Cerebellar cortex (tissue), 1 donor: ENCODE measurements around the gene ANKRD13D.
"Not testable (repeated sequence)": the region's sequence is repeated elsewhere in the genome, so short reads cannot be mapped to it uniquely, and the experiment has no call there.

ENCODE experiments used
- DNase-seq: peaks from one replicate; pipeline ENCODE4 v3.0.0-alpha.2; 2015; ENCODE audit warnings: low spot score

The ANKRD13D gene

DNA sequence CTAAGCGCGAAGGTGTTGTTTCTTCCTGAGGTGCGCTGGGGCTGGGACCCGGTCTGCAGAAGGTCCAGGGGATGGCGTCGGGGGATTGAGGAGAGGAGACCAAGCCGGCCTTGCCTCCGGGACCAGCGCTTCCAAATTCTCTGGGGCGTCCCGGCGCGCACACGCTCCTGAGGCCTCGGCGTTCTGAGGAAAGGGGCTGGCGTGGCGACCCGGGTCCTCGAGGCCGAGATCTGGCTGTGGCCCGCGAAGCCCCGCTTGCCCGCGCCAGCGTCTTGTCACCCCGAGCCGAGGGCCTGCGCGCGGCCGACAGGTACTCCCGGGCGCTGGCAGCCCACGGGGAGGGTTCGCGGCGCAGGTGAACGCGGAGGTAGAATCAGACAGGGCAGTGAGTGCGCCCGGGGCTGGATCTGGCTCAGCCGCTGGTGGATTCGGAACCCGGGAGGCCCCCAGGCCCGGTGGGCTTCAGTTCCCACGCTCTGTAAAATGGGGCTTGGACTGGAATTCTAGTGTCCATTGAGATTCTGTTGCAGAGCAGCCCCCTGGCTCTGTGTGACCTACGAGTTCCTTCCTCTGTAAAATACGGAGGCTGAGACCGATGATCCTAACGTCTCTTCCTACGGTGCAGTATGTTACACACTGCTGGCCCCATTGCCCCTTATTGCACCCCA is 28.9 kb downstream of the ANKRD13D start:
- DNase-seq = peak; percentile 17

DNA sequence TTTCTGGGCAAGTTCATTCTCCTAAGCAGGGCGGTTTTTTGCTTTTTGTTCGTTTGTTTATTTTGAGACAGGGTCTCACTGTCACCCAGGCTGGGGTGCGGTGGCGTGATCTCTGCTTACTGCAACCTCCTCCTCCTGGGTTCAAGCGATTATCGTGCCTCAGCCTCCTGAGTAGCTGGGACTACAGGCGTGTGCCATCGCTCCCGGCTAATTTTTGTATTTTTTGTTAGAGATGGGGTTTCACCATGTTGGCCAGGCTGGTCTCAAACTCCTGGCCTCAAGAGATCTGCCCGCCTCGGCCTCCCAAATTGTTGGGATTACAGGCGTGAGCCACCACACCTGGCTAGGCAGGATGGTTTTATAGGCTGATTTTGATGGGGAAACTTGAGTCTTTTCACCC is 29.8 kb downstream of the ANKRD13D start:
- not testable (repeated sequence) for DNase-seq

DNA sequence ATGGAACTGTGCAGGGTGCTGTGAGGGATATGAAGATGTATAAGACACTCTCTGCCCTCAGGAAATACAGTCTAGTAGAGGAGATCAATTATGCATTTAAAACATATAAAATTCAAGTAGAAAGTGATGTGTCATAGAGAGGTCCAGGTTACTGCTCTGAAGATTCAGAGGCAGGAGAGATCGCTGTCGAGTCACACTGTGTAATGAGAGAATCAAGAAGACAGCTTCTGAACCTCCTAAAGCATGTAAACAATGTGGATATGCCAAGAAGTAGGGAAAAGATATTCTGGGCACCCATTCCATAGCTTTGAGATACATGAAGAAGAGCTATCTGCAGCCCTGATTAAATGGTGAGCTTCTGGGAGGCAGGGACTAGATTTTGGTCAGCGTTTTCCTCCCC is 30.9 kb downstream of the ANKRD13D start:
- no peak for DNase-seq

DNA sequence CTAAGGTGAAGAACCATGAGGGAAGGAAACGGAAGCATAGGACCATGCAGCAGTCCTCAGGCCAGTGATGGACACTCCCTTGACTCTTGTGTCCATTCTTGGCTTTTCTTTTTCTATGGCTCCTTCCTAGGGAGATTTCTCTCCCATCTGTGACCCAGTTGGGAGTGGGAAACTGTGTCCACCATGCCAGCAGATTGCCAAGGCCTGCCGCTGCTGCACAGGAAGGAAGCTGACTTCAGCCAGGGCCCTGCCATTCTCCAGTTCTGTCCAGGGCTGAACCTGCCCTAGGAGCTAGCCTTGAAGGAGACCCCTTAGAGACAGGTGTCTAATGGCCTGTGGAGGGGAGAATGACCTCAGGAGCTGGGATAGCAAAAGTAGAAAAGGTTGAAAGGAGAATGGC is 31.6 kb downstream of the ANKRD13D start:
- DNase-seq = no peak

DNA sequence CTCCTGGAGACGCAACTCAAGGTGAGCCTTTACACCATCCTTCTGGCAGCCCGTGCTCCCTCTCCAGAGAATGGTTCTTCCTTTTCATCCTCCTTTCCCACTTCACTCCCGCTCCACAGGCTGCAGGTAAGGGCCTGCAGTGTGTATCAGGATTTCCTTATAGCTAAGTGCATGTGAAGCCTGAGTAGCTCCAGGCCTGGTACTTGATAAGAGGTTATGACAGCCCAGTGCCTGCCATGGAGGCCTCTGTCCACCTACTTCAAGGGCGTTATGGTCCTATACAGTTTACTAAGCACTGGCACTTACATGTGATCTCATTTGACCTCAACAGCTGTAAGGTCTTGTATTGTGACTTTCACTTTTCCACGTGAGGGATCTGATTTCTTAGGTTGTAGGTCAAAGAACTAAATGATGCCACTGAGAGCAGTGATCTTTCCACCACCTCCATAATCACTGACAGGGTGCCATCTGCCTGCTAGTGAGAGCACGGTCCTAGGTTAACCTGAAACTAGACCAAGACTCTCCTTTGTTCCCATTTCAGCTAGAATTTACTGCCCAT is 32.3 kb downstream of the ANKRD13D start:
- no peak for DNase-seq

DNA sequence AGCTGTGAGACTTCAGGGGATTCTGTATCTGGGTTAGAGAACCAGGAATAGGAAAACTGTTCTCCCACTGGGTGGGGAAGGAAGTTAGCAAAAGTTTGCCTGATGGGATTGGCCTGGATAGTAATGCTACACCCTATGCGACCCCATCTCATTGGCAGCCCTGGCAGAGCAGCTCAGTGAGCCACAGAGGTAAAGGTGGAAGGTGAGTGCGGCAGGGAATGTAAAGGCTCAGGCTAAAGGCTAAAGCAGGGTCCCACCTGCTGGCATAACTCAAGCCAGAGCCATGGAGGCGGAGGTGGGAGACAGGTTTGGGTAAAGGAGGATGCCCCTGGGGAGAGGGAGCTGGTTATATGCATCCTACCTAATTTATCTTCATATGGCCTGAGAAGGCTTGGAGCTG is 32.9 kb downstream of the ANKRD13D start:
- DNase-seq = no peak

DNA sequence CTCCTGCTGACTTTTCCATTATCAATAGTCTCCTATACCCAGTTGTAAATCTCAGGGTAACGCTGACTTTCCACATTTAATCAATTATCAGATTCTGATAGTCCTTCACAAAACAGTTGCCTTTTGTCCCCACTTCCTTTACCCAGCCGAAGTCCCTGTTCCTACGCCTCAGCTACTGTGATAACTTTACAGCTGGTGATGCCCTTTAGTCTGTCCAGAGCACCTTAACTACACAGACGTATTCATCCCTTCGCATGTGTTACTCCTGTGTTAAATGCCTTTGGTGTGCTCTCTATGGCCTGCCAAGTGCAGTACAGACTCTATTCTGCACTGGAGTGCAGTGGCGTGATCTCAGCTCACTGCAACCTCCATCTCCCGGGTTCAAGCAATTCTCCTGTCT is 34.4 kb downstream of the ANKRD13D start:
- no peak for DNase-seq

DNA sequence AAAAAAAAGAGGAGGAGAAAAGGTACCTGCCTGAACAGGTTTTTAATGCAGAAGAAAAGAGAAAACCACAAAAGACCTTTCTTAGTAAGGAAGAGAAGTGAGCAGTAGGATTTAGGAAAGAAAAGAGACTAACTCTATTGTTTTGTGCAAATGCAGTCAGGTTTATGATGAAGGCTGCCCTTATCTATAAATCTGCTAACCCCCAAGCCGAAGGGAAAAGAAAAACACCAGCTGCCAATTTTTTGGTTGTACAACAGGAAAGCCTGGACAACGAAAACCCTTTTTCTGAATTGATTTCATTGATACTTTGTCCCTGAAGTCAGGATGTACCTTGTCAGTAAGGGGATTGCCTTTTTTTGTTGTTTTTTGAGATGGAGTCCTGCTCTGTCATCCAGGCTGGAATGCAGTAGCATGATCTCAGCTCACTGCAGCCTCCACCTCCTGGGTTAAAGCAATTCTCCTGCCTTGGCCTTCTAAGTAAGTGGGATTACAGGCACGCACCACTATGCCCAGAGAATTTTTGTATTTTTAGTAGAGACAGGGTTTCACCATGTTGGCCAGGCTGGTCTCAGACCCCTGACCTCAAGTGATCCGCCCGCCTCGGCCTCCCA is 43.1 kb downstream of the ANKRD13D start:
- no peak for DNase-seq

DNA sequence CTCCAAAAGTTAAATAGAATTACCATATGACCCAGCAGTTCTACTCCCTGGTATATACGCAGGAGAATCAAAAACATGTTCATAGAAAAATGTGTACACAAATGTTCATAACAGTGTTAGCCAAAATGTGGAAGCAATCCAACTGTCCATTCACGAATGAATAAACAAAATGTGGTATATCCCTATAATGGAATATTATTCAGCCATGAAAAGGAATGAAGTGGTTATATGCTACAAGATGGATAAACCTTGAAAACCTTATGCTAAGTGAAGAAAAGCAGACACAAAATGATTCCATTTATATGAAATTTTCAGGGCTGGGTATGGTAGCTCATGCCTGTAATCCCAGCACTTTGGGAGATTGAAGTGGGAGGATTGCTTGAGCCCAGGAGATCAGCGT is 48.2 kb downstream of the ANKRD13D start:
- DNase-seq = no peak

DNA sequence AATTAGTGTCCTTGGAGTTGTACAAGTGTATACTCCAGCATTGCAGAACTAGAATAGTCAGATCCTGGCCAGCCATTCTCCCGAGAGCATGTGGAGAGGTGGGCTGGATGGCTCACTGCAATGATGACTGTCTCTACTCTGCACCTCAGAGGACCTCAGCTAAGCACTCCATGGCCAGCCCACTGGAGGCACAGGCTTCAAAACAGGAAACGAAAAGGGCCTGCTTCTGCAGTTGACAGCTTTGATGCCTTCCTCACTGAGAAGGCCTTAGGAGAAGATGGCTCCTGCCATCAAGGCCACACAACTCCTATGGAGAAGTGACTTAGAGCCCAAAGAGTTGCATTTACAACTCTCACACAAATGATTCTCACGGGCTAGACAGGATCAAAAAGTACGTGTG is 55.2 kb downstream of the ANKRD13D start:
- DNase-seq = no peak

GRCh38 chr11:67345247-67345919 is 56.3 kb downstream of the ANKRD13D start:
- no peak for DNase-seq

GRCh38 chr11:67345920-67346819 is 57.1 kb downstream of the ANKRD13D start:
- DNase-seq = peak; percentile 52

DNA sequence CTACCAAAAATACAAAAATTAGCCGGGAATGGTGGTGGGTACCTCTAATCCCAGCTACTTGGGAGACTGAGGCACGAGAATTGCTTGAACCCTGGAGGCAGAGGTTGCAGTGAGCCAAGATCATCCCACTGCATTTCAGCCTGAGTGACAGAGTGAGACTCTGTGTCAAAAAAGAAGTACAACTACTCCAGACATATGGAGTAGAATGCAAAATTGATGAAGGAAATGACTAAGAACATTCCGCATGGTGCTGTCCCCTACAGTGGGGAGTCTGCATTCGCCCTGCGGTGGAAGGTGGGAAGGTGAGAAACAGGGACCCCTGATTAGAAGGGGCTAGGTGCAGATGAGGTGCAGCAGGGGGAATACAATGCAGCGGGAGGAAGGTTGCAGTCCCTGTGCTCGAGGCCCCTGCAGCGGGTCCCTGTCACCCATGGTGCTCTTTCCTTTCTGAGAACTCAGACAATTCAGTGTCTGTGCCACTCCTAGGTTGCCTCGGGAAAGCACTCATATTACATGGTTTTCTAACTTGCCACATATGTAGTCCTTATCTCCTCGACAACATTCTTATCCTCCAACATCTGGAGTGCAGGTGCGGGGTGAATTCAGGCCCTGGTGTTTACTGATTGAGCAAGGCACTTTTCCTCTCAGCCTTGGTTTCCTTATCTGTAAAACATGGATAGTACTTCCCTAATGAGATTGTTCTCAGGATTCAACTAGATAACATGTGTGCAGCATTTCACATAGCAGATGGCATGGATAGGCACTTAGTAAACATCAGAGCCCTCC is 59.1 kb downstream of the ANKRD13D start:
- no peak for DNase-seq

DNA sequence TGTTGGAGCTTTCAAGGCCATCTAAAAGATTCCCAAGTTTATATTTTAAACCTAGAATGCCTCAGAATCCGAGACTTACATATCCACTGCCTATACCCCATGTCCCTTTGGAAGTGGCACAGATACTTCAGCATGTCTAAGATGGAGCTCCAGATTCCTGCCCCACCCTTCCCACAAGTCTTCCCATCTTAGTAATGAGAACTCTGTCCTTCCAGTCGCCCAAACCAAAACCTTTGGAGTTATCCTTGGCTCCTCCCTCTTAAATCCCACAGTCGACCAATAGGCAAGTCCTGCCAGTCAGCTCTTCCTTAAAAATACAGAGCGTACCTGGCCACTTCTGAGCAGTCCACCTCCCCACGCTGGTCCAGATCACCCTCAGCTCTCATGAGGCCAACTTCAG is 59.9 kb downstream of the ANKRD13D start:
- DNase-seq = no peak

DNA sequence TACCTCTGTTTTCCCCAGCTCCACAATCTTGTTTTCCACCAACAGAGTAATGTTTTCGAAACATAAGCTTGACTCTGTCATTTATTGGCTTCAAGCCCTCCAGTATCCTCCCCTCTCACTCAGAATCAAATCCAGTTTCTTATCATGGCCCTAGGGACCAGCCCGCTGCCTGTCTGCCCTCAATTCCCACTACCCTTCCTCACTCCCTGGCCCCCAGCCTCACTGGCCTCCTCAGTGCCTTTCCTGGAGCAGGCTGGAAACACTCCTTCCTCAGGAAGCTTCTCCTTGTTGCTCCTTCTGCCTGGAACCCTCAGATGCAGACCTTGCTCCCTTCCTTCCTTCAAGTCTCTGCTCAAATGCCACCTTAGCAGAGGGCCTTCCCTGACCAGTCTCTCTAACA is 60.4 kb downstream of the ANKRD13D start:
- DNase-seq = no peak

GRCh38 chr11:67349928-67350465 is 60.9 kb downstream of the ANKRD13D start:
- no peak for DNase-seq

DNA sequence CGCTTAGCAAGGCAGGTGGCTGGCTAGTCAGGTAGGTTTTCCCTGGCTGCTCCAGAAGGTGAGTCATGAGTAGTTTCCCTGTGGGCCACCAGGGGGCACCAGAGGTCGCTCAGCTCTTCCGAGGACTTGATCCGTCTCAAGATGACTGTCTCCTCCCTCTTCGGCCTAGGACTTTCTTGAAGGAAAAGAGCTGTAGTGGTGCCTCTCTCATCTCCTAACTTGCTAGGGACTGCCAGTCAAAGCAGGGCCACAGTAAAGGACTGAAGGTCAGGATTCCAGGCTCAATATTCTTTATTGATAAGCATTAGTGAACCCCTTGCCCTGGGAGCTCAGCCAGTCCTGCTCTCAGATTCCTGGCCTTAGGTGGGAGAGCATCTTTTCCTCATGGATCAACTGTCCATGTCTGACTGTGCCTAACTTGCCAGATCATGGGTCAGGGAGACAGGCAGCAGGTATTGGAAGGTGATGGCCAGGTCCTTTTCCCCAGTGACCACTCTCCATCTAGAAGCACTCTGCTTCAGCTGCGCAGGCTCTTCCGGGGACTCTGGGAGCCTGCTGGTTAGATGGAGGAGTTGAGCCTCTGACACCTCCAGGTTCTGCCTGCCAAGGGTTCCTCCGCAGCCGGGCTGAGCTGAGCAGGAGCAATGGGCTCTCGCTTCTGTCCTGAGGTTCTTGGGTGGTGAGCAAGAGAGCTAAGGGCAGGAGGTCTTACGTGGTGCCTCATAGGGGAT is 62.3 kb downstream of the ANKRD13D start:
- peak; percentile 86 for DNase-seq
